ENCODE measurements around the gene CLCF1.

DNA sequence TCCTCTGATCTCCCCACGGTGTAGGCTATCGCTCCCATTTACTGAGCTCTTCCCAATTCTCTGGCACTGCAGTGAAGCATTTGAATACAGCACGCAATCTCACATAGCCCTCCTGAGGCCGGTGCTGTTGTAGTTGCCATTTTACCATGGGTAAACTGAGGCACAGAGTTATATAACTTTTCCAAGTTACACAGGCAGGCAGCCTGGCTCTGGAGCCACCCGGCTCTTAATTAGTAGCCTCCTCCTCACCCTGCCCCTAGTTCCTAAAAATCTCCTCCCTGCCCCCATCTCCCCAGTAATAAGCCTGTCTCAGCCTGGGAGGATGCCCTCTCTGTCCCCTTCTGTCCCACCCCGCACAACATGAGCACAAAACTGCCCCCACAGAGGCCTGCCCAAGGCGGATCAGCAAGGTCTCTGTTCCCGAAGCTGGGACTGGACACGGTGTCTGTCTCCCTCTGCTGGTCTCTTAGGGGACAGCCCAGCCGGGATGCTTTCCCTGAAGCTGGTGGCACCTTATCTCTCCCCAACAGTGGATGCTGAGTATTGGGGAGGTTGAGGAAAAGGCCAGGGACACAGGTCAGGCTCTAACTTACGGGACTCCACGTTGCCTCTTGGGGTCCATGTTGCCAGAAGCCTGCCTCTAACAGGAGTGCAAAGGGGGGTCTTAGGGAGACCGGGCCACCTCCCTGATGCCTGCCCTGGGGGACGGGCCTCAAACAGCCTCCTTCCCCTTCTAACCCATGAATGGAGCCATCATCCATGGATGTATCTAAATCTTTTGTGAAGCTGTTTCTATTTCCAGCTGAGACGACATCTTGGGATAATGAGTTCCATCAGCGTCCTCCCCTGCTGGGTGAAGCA lies 9.1 kb upstream of the CLCF1 start:
- TF ChIP-seq CTCF (conservative IDR thresholded peaks at IDR 0.05; ENCODE audit: low read length) (peak; percentile 94), EZH2phosphoT487 (IDR thresholded peaks at IDR 0.05; ENCODE audit: borderline replicate concordance) (no peak)
